A549 (cell line): ENCODE measurements around the gene CSMD2. TPM values are rescaled to one million over a fixed set of nuclear protein-coding genes. Genes with fewer than 3 reads are reported as not detected.

ENCODE experiments used
- ATAC-seq, 2 experiments: fragments of 200-7000 bp in 1 of 2; fragments of >200 bp in 1 of 2; cut with Nextera tagmentation in 1 of 2; cut with Tn5 transposase in 1 of 2; 3 replicates each; pipeline versions ENCODE4 v1.8.0 to v1.9.1; 2018 to 2020; ENCODE audit warnings: mild to moderate bottlenecking in 1 of 2, moderate library complexity in 1 of 2
- CTCF ChIA-PET: fragments of 300-600 bp; sonication (Branson Sonifier 250); formaldehyde crosslinking; extraction: SDS; loops from one replicate; lab custom pipeline; 2021; ENCODE audit warnings: antibody characterized with exemption, inconsistent platforms; lab: Yijun Ruan, JAX
- POLR2A ChIA-PET: fragments of 350-600 bp; formaldehyde crosslinking; extraction: SDS; loops from one replicate; lab custom pipeline; 2021; ENCODE audit warnings: antibody characterized with exemption, inconsistent platforms; lab: Yijun Ruan, JAX
- DNase-seq, 2 experiments: peaks; one replicate each; pipeline versions ENCODE4 v3.0.0 to v3.0.0-alpha.2; 2011 to 2016; ENCODE audit warnings: low read depth in 1 of 2, low spot score in 1 of 2
- FAIRE-seq: peaks from 2 replicates; lab custom pipeline; 2011; peaks lifted over from hg19 to GRCh38; lab: Jason Lieb, UNC
- H3K27ac ChIP-seq, 2 experiments: fragments of >200 bp; sonication (Bioruptor Twin); formaldehyde crosslinking; 3 replicates each; pipeline ENCODE4 v1.5.1; 2016 to 2017
- H3K4me1 ChIP-seq: fragments of >200 bp; sonication (Bioruptor Twin); formaldehyde crosslinking; 3 replicates; pipeline ENCODE4 v1.6.1; 2016
- H3K4me2 ChIP-seq: fragments of >200 bp; sonication (Bioruptor Twin); formaldehyde crosslinking; 3 replicates; pipeline ENCODE4 v1.6.1; 2016
- H3K4me3 ChIP-seq: fragments of >200 bp; sonication (Bioruptor Twin); formaldehyde crosslinking; 3 replicates; pipeline ENCODE4 v1.5.1; 2016
- H3K9me3 ChIP-seq: fragments of >200 bp; sonication (Bioruptor Twin); formaldehyde crosslinking; 3 replicates; pipeline ENCODE4 v1.6.1; 2016
- ATOH8 ChIP-seq: fragments of 250-450 bp; sonication (Bioruptor Pico); IDR thresholded peaks from 2 replicates; pipeline ENCODE4 v1.5.0; 2020; ENCODE audit warnings: low read depth, mild to moderate bottlenecking, moderate library complexity
- BCL3 ChIP-seq: fragments of >200 bp; sonication (Bioruptor Twin); formaldehyde crosslinking; IDR thresholded peaks from 3 replicates; pipeline ENCODE4 v1.6.1; 2016
- CHD2 ChIP-seq: fragments of 150-350 bp; IDR thresholded peaks from 2 replicates; pipeline ENCODE4 v1.6.1; 2014; ENCODE audit warnings: low read length; ENCODE audit not compliant: partially characterized antibody
- EHF ChIP-seq: fragments of 250-450 bp; sonication (Bioruptor Pico); IDR thresholded peaks from 2 replicates; pipeline ENCODE4 v1.5.0; 2020; ENCODE audit warnings: mild to moderate bottlenecking
- ELK1 ChIP-seq: fragments of 150-350 bp; IDR thresholded peaks from 2 replicates; pipeline ENCODE4 v1.6.1; 2014; ENCODE audit warnings: low read depth, mild to moderate bottlenecking, low read length
- ESRRA ChIP-seq: fragments of 150-350 bp; IDR thresholded peaks from 2 replicates; pipeline ENCODE4 v1.6.1; 2014; ENCODE audit warnings: mild to moderate bottlenecking, low read length, borderline replicate concordance
- HES2 ChIP-seq: fragments of >200 bp; sonication (Bioruptor Twin); formaldehyde crosslinking; IDR thresholded peaks from 2 replicates; pipeline ENCODE4 v1.6.1; 2016
- HMGXB4 ChIP-seq: fragments of 250-450 bp; sonication (Bioruptor Pico); IDR thresholded peaks from 2 replicates; pipeline ENCODE4 v1.5.0; 2021; ENCODE audit warnings: mild to moderate bottlenecking, moderate library complexity, borderline replicate concordance
- HOXB13 ChIP-seq: fragments of 250-450 bp; sonication (Bioruptor Pico); IDR thresholded peaks from 2 replicates; pipeline ENCODE4 v1.5.0; 2020; ENCODE audit warnings: low read depth, mild to moderate bottlenecking, moderate library complexity
- JUN ChIP-seq, 2 experiments: fragments of >200 bp; sonication (Bioruptor Twin); formaldehyde crosslinking; IDR thresholded peaks; 2 replicates in 1 of 2; 3 replicates in 1 of 2; pipeline ENCODE4 v1.6.1; 2016 to 2017
- MAFK ChIP-seq: fragments of 450-650 bp; IDR thresholded peaks from 2 replicates; pipeline ENCODE4 v1.6.1; 2014; ENCODE audit not compliant: partially characterized antibody
- MAX ChIP-seq: IDR thresholded peaks from 2 replicates; pipeline ENCODE4 v1.6.1; 2012
- MAZ ChIP-seq: fragments of 150-350 bp; IDR thresholded peaks from 2 replicates; pipeline ENCODE4 v1.6.1; 2014; ENCODE audit warnings: antibody characterized with exemption, low read depth, low read length, borderline replicate concordance
- NFE2L2 ChIP-seq: fragments of 150-350 bp; conservative IDR thresholded peaks from 2 replicates; pipeline ENCODE4 v1.6.1; 2014; ENCODE audit warnings: low read length
- POLR2A ChIP-seq: IDR thresholded peaks from 2 replicates; pipeline ENCODE4 v1.6.1; 2012; ENCODE audit warnings: mild to moderate bottlenecking, low read length
- RARB ChIP-seq: fragments of 250-450 bp; sonication (Bioruptor Pico); IDR thresholded peaks from 2 replicates; pipeline ENCODE4 v1.8.0; 2021; ENCODE audit warnings: mild to moderate bottlenecking, moderate library complexity
- RCOR1 ChIP-seq: fragments of 150-350 bp; IDR thresholded peaks from 2 replicates; pipeline ENCODE4 v1.6.1; 2014; ENCODE audit warnings: antibody characterized with exemption, low read length, low read depth
- RFX5 ChIP-seq: fragments of 450-650 bp; IDR thresholded peaks from 2 replicates; pipeline ENCODE4 v1.7.1; 2014; ENCODE audit warnings: antibody characterized with exemption, mild to moderate bottlenecking, moderate library complexity
- SREBF2 ChIP-seq: fragments of 450-650 bp; IDR thresholded peaks from 2 replicates; pipeline ENCODE4 v1.6.1; 2014; ENCODE audit warnings: mild to moderate bottlenecking, moderate library complexity
- ZC3H11A ChIP-seq: fragments of 450-650 bp; IDR thresholded peaks from 2 replicates; pipeline ENCODE4 v1.6.1; 2014; ENCODE audit warnings: antibody characterized with exemption, mild to moderate bottlenecking
- WGBS: methylation state at CpG from one replicate; pipeline ENCODE4 v1.1.6; 2017; ENCODE audit errors: missing lambda C conversion rate; 5-methylcytosine and 5-hydroxymethylcytosine counted together
- polyA plus RNA-seq, 4 experiments: library from polyadenylated mRNA; depleted of rRNA in 3 of 4; stranded (reverse); fragments of >200 nt; fragmentation: RNase III in 1 of 4; extraction: RNeasy Plus Mini Kit Qiagen cat#74134 plus additional on column Dnase treatment in 1 of 4; gene quantifications; 2 replicates in 3 of 4; 3 replicates in 1 of 4; pipeline ENCODE4 v1.2.3, GENCODE V29; 2011 to 2017

The CSMD2 gene
- polyA plus RNA-seq, 2 of the 4 experiments (the other 2 are of a cell fraction) = not detected

GRCh38 chr1:33932871-33933270, 232.2 kb downstream of the CSMD2 start:
- POLR2A ChIA-PET = no interaction called here
- ATAC-seq = no peak
- no peak for TF ChIP-seq CHD2
- no peak for TF ChIP-seq HMGXB4
- no peak for TF ChIP-seq RCOR1
- TF ChIP-seq, all 56 proteins: peak for 0
- Histone ChIP-seq H3K4me1 (no peaks in the 10 kb centered on the region), H3K4me3 (no peak overlapping the region), H3K27ac (no peak overlapping the region), H3K9me3 (no peaks in the 10 kb centered on the region), H3K4me2 (no peak overlapping the region)
- WGBS = 0% methylated on average over 3 of the region's 3 CpGs
- DNase-seq (no peak), FAIRE-seq (no peak)
- CTCF ChIA-PET = no interaction called here

- no peak for FAIRE-seq
- H3K4me2 ChIP-seq = no peak overlapping the region
- no peak for ATAC-seq
- no peak overlapping the region for H3K4me3 ChIP-seq
- POLR2A ChIA-PET = no interaction called here
- WGBS = 11% methylated on average over 4 of the region's 4 CpGs
- CTCF ChIA-PET = interaction anchor here (0.5 kb wide), 1 partner anchor 750 kb away, joined by 4 read pairs; no protein-coding TSS in a partner anchor
- no peak for TF ChIP-seq MAZ
- TF ChIP-seq HES2 = no peak
- no peak for TF ChIP-seq ATOH8
- TF ChIP-seq EHF (CRISPR knock-in tag) = no peak
- no peak for TF ChIP-seq HMGXB4
- TF ChIP-seq HOXB13 (CRISPR knock-in tag) = no peak
- TF ChIP-seq BCL3 = no peak
- no peak for TF ChIP-seq MAFK
- no peak for TF ChIP-seq RFX5
- TF ChIP-seq RARB (CRISPR knock-in tag) = no peak
- DNase-seq = no peak
- H3K4me1 ChIP-seq = no peaks in the 10 kb centered on the region
- no peaks in the 10 kb centered on the region for H3K9me3 ChIP-seq
- no peak overlapping the region for H3K27ac ChIP-seq
Measured at GRCh38 chr1:33931111-33931475, 233.9 kb downstream of the CSMD2 start.

GRCh38 chr1:33930346-33931110, 234.5 kb downstream of the CSMD2 start:
- 17% methylated on average over 9 of the region's 11 CpGs for WGBS
- FAIRE-seq = no peak

More at GRCh38 chr1:33930346-33931110, 234.5 kb downstream of the CSMD2 start:
- ATAC-seq (no peak), DNase-seq (no peak)
- Histone ChIP-seq H3K9me3 (no peaks in the 10 kb centered on the region), H3K4me3 (no peak overlapping the region), H3K4me2 (no peak overlapping the region), H3K27ac (no peak overlapping the region), H3K4me1 (no peaks in the 10 kb centered on the region)
- ChIA-PET POLR2A (no interaction called here), CTCF (interaction anchor here (0.5 kb wide), 1 partner anchor 750 kb away, joined by 4 read pairs; no protein-coding TSS in a partner anchor)
- TF ChIP-seq MAFK (no peak), POLR2A (no peak), MAX (no peak), SREBF2 (no peak), ESRRA (no peak), NFE2L2 (no peak), ELK1 (no peak), JUN (IDR thresholded peaks at IDR 0.05) (no peak), ZC3H11A (no peak)
